Panc1 (cell line): Measurements from ENCODE around the gene ETNK2. TPM values are rescaled to one million over a fixed set of nuclear protein-coding genes. Genes with fewer than 3 reads are reported as not detected.

Experiments used
- ATAC-seq: fragments of 200-7000 bp; cut with Tn5 transposase; 2 replicates; pipeline ENCODE4 v1.9.1; 2020; ENCODE audit warnings: mild to moderate bottlenecking, moderate library complexity
- BruUV-seq: library from RNA; stranded (reverse); fragments of 400-500 nt; replicated peaks from 2 replicates; lab custom pipeline; 2021; lab: Mats Ljungman, UMichigan
- CTCF ChIA-PET: fragments of 300-600 bp; sonication (Branson Sonifier 250); formaldehyde crosslinking; loops from one replicate; lab custom pipeline; 2022; ENCODE audit warnings: antibody characterized with exemption; lab: Charles Lee
- POLR2A ChIA-PET: fragments of 300-600 bp; sonication (Branson Sonifier 250); formaldehyde crosslinking; loops from one replicate; lab custom pipeline; 2022; ENCODE audit warnings: antibody characterized with exemption; lab: Charles Lee
- DNase-seq: peaks from one replicate; pipeline ENCODE4 v3.0.0-alpha.2; 2010; ENCODE audit warnings: low read depth, low spot score
- H3K27ac ChIP-seq: 2 replicates; pipeline ENCODE4 v1.5.1; 2011; ENCODE audit warnings: mild to moderate bottlenecking, low read length, inconsistent platforms
- H3K27me3 ChIP-seq: fragments of 200-500 bp; sonication (Bioruptor generic); 2 replicates; pipeline ENCODE4 v1.6.0; 2014; ENCODE audit warnings: low read length, inconsistent platforms; ENCODE audit not compliant: control insufficient read depth, insufficient read depth
- H3K36me3 ChIP-seq: fragments of 200-500 bp; sonication (Bioruptor generic); 2 replicates; pipeline ENCODE4 v1.5.1; 2014; ENCODE audit warnings: inconsistent platforms, mild to moderate bottlenecking, low read length, moderate library complexity; ENCODE audit not compliant: control insufficient read depth, insufficient read depth
- H3K4me1 ChIP-seq: 2 replicates; pipeline ENCODE4 v1.5.1; 2011; ENCODE audit warnings: inconsistent platforms, mild to moderate bottlenecking, low read length, moderate library complexity; ENCODE audit not compliant: control insufficient read depth, insufficient read depth
- H3K4me3 ChIP-seq, 2 experiments: 2 replicates each; pipeline ENCODE4 v1.5.1; 2011 to 2012; ENCODE audit warnings: low read depth in 2 of 2, low read length in 2 of 2, mild to moderate bottlenecking in 2 of 2, inconsistent platforms in 1 of 2, moderate library complexity in 1 of 2
- H3K9me3 ChIP-seq: fragments of 200-500 bp; sonication (Bioruptor generic); 2 replicates; pipeline ENCODE4 v1.5.1; 2014; ENCODE audit warnings: low read depth, mild to moderate bottlenecking, inconsistent platforms, low read length, moderate library complexity; ENCODE audit not compliant: control insufficient read depth, insufficient read depth
- CTCF ChIP-seq: fragments of 450-650 bp; IDR thresholded peaks from 2 replicates; pipeline ENCODE4 v1.5.1; 2017; ENCODE audit warnings: mild to moderate bottlenecking
- POLR2AphosphoS5 ChIP-seq: IDR thresholded peaks from 2 replicates; pipeline ENCODE4 v1.6.1; 2012; ENCODE audit warnings: mild to moderate bottlenecking, low read depth, low read length, moderate library complexity
- SIN3A ChIP-seq: IDR thresholded peaks from 2 replicates; pipeline ENCODE4 v1.6.1; 2012; ENCODE audit warnings: low read depth, mild to moderate bottlenecking, low read length, moderate library complexity, borderline replicate concordance; ENCODE audit not compliant: insufficient read depth
- in situ Hi-C: cut with HindIII; loops from 2 replicates; pipeline ENCODE4 v1.10.0; 2016; ENCODE audit warnings: low sequenced_read_pairs, low pct_unique_long_range_greater_than_20kb
- intact Hi-C: fragments of 100-400 bp; cut with micrococcal nuclease; formaldehyde crosslinking; loops from one replicate; pipeline ENCODE4 v1.10.0; 2022; ENCODE audit not compliant: unreplicated experiment
- total RNA-seq: library from RNA; stranded (reverse); gene quantifications from one replicate; pipeline ENCODE4 v1.2.1, GENCODE V29; 2021; ENCODE audit not compliant: unreplicated experiment
- TF ChIP-seq, protein P1 (sequence below), 2 experiments: IDR thresholded peaks; 2 replicates each; pipeline ENCODE4 v1.6.1; 2011 to 2012; ENCODE audit warnings: low read depth in 2 of 2, control low read depth in 1 of 2, low read length in 1 of 2, mild to moderate bottlenecking in 1 of 2, moderate library complexity in 1 of 2; ENCODE audit not compliant: insufficient read depth in 1 of 2

ETNK2 gene
- total RNA-seq, 1 experiment from 2014 or later, result 6.7 TPM

- POLR2A ChIA-PET, result no interaction called here
Observed at GRCh38 chr1:204128964-204129896, 22.6 kb downstream of the ETNK2 start.

DNA sequence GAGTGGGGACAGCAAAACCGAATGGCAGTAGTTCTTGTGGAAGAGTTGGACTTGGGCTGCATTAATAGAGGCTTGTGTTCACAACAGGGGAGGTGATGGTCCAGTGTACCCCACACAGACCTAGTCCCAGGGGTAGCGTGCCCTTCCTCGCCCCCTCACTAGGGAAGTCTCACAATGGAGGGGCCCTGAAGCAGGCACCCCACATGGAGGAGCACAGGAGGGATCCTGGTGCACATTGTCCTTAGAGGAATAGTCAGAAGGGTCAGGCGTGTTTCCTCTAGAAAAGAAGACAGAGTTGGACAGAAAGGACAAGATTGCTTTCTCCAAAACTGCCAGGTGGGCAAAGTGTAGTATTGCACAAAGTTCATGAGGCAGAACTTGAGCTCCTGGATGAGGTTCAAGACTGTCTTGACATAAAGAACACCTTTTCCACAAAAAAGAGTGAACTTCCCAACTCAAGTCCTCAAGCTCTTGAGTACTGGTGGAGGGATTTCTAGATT is 23.3 kb downstream of the ETNK2 start:
- ChIA-PET CTCF (interaction anchor here (0.6 to 2.8 kb wide), 9 partner anchors 11 to 268 kb away, joined by 3 to 30 read pairs (median 3); partner anchors contain the start of gene SOX13), POLR2A (no interaction called here)
- H3K27ac ChIP-seq, result peak overlapping the region; percentile 23; the same call in 1 of the 2 replicates
- H3K4me3 ChIP-seq, result no peak overlapping the region
- ATAC-seq (0 out of 2 replicates have a peak, but pooled peaks have one; percentile 1), DNase-seq (no peak)
- TF ChIP-seq, protein P1, sequence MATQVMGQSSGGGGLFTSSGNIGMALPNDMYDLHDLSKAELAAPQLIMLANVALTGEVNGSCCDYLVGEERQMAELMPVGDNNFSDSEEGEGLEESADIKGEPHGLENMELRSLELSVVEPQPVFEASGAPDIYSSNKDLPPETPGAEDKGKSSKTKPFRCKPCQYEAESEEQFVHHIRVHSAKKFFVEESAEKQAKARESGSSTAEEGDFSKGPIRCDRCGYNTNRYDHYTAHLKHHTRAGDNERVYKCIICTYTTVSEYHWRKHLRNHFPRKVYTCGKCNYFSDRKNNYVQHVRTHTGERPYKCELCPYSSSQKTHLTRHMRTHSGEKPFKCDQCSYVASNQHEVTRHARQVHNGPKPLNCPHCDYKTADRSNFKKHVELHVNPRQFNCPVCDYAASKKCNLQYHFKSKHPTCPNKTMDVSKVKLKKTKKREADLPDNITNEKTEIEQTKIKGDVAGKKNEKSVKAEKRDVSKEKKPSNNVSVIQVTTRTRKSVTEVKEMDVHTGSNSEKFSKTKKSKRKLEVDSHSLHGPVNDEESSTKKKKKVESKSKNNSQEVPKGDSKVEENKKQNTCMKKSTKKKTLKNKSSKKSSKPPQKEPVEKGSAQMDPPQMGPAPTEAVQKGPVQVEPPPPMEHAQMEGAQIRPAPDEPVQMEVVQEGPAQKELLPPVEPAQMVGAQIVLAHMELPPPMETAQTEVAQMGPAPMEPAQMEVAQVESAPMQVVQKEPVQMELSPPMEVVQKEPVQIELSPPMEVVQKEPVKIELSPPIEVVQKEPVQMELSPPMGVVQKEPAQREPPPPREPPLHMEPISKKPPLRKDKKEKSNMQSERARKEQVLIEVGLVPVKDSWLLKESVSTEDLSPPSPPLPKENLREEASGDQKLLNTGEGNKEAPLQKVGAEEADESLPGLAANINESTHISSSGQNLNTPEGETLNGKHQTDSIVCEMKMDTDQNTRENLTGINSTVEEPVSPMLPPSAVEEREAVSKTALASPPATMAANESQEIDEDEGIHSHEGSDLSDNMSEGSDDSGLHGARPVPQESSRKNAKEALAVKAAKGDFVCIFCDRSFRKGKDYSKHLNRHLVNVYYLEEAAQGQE (IDR thresholded peaks at IDR 0.05; ENCODE audit: insufficient read depth in 1 of 2, low read depth in 2 of 2, low read length in 1 of 2), result no peak
- no peak for TF ChIP-seq CTCF
- in situ Hi-C loops (loop anchor here (25.0 kb wide), 1 partner anchor 266 kb away; the partner anchor contains the start of gene SNRPE), intact Hi-C loops (no loop called here)
- peaks cover 3% of the 10 kb centered on the region for H3K36me3 ChIP-seq
- BruUV-seq, result no TSS peak
- H3K4me1 ChIP-seq, result peaks cover 29% of the 10 kb centered on the region
- H3K27me3 ChIP-seq, result no peaks in the 10 kb centered on the region
- H3K9me3 ChIP-seq, result no peaks in the 10 kb centered on the region

More at GRCh38 chr1:204128964-204129896, 22.6 kb downstream of the ETNK2 start:
- no peaks in the 10 kb centered on the region for H3K27me3 ChIP-seq
- ATAC-seq, result peak; percentile 85
- H3K4me1 ChIP-seq, result peaks cover 29% of the 10 kb centered on the region
- H3K36me3 ChIP-seq, result peaks cover 3% of the 10 kb centered on the region
- DNase-seq, result no peak
- in situ Hi-C loops (loop anchor here (25.0 kb wide), 1 partner anchor 267 kb away; the partner anchor contains the start of gene SNRPE), intact Hi-C loops (no loop called here)
- CTCF ChIA-PET, result interaction anchor here (0.6 to 2.8 kb wide), 12 partner anchors 11 to 277 kb away, joined by 3 to 30 read pairs (median 3); partner anchors contain the start of gene SOX13
- BruUV-seq, result no TSS peak
- no peak for TF ChIP-seq SIN3A
- TF ChIP-seq POLR2AphosphoS5, result peak; percentile 40; the same call in 1 of the 2 replicates
- TF ChIP-seq CTCF, result peak; percentile 96
- H3K9me3 ChIP-seq, result no peaks in the 10 kb centered on the region
- H3K27ac ChIP-seq, result peak overlapping the region; percentile 61
- H3K4me3 ChIP-seq, result peak overlapping the region in 1 of 2 experiments; percentile 30; a peak in 1 of 4 replicates
